ENCODE results near the gene DZANK1. TPM values are rescaled to one million over a fixed set of nuclear protein-coding genes. Genes with fewer than 3 reads are reported as not detected.
A peak's percentile ranks its signal among the peaks of the same experiment; 100 is the strongest.

The DZANK1 gene
- total and polyA plus RNA-seq, 2 of the 8 experiments (the other 6 are each of a cell fraction or from before 2014, with no cell fraction given) = 8.0 to 9.9 TPM

GRCh38 chr20:18507218-18508191 lies 40.7 kb upstream of the DZANK1 start, which contains the start of gene SEC23B (continued):
- no peak for TF ChIP-seq EZH2 (IDR thresholded peaks at IDR 0.05; ENCODE audit: low read depth, low read length, severe bottlenecking)
- no peak for TF ChIP-seq SIRT6 (IDR thresholded peaks at IDR 0.05; ENCODE audit: low read length)
- TF ChIP-seq ASH2L (IDR thresholded peaks at IDR 0.05; ENCODE audit: low read length) = peak; percentile 78
- TF ChIP-seq TEAD4 (IDR thresholded peaks at IDR 0.05; ENCODE audit: low read depth, low read length) = no peak
- peak; percentile 80; the same call in 1 of the 2 replicates for TF ChIP-seq JUND (IDR thresholded peaks at IDR 0.05; ENCODE audit: low read length)
- TF ChIP-seq TBP (IDR thresholded peaks at IDR 0.05; ENCODE audit: low read depth, low read length) = peak; percentile 79
- TF ChIP-seq SAP30 (IDR thresholded peaks at IDR 0.05; ENCODE audit: insufficient read depth, insufficient replicate concordance, low read length) = peak; percentile 31
- TF ChIP-seq GABPA (IDR thresholded peaks at IDR 0.05; ENCODE audit: borderline replicate concordance, insufficient read depth, low read length) = no peak
- no peak for TF ChIP-seq FOSL1 (IDR thresholded peaks at IDR 0.05; ENCODE audit: insufficient read depth, low read depth, low read length)
- peak in 1 of 2 experiments; percentile 68; a peak in 1 of 4 replicates for TF ChIP-seq HDAC2 (IDR thresholded peaks at IDR 0.05; ENCODE audit: borderline replicate concordance in 1 of 2, low read depth in 2 of 2, low read length in 2 of 2)
- peak; percentile 62; the same call in 1 of the 2 replicates for TF ChIP-seq SP1 (IDR thresholded peaks at IDR 0.05; ENCODE audit: low read depth, low read length)
- peak; percentile 53 for TF ChIP-seq MAX (IDR thresholded peaks at IDR 0.05)
- peak; percentile 72; the same call in 1 of the 2 replicates for TF ChIP-seq SP4 (IDR thresholded peaks at IDR 0.05; ENCODE audit: low read length)
- TF ChIP-seq, protein P1, sequence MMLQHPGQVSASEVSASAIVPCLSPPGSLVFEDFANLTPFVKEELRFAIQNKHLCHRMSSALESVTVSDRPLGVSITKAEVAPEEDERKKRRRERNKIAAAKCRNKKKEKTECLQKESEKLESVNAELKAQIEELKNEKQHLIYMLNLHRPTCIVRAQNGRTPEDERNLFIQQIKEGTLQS (IDR thresholded peaks at IDR 0.05; ENCODE audit: insufficient read depth, low read depth, low read length) = no peak
- peak; percentile 47; the same call in 1 of the 2 replicates for TF ChIP-seq CHD1 (IDR thresholded peaks at IDR 0.05; ENCODE audit: low read depth, low read length)
- TF ChIP-seq POLR2AphosphoS5 (IDR thresholded peaks at IDR 0.05; ENCODE audit: low read depth, low read length) = peak; percentile 91
- TF ChIP-seq, protein P2, sequence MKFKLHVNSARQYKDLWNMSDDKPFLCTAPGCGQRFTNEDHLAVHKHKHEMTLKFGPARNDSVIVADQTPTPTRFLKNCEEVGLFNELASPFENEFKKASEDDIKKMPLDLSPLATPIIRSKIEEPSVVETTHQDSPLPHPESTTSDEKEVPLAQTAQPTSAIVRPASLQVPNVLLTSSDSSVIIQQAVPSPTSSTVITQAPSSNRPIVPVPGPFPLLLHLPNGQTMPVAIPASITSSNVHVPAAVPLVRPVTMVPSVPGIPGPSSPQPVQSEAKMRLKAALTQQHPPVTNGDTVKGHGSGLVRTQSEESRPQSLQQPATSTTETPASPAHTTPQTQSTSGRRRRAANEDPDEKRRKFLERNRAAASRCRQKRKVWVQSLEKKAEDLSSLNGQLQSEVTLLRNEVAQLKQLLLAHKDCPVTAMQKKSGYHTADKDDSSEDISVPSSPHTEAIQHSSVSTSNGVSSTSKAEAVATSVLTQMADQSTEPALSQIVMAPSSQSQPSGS (IDR thresholded peaks at IDR 0.05; ENCODE audit: low read length) = peak; percentile 99
- peak; percentile 69 to 95; a peak in 3 of 4 replicates for TF ChIP-seq SIN3A (conservative IDR thresholded peaks at IDR 0.05 in 1 of 2, IDR thresholded peaks at IDR 0.05 in 1 of 2; ENCODE audit: low read depth in 1 of 2, low read length in 2 of 2)
- no peak for TF ChIP-seq HDAC6 (IDR thresholded peaks at IDR 0.05; ENCODE audit: low read depth, low read length)
- no peak for TF ChIP-seq SRF (IDR thresholded peaks at IDR 0.05; ENCODE audit: low read depth, low read length)
